Sigmoid colon (tissue), 7 donors: ENCODE data around the gene CYBA. TPM values are rescaled to one million over a fixed set of nuclear protein-coding genes. Genes with fewer than 3 reads are reported as not detected.

ENCODE experiments used
- DNase-seq: peaks from one replicate; pipeline ENCODE4 v3.0.0-alpha.2; 2019
- H3K27ac ChIP-seq, 4 donors: fragments of 200-600 bp; sonication (generic); one replicate each; pipeline ENCODE4 v1.5.1; 2016 to 2019; ENCODE audit warnings: mild to moderate bottlenecking in 1 of 4
- H3K27me3 ChIP-seq, 3 donors: fragments of 200-600 bp; sonication (generic); one replicate each; pipeline ENCODE4 v1.5.1; 2019; ENCODE audit warnings: mild to moderate bottlenecking in 1 of 3
- H3K36me3 ChIP-seq, 4 donors: fragments of 200-600 bp; sonication (generic); one replicate each; pipeline ENCODE4 v1.5.1; 2016 to 2019
- H3K4me1 ChIP-seq, 4 donors: fragments of 200-600 bp; sonication (generic); one replicate each; pipeline ENCODE4 v1.5.1; 2017 to 2019
- H3K4me3 ChIP-seq, 4 donors: fragments of 200-600 bp; sonication (generic); one replicate each; pipeline ENCODE4 v1.5.1; 2017 to 2019; ENCODE audit warnings: mild to moderate bottlenecking in 2 of 4, moderate library complexity in 1 of 4
- H3K9me3 ChIP-seq, 4 donors: fragments of 200-600 bp in 3 of 4; sonication (generic) in 3 of 4; one replicate each; pipeline versions ENCODE4 v1.5.1 to v1.6.1; 2013 to 2019
- CTCF ChIP-seq, 4 experiments: fragments of 450-650 bp in 3 of 4; fragments of 200-600 bp in 1 of 4; IDR thresholded peaks; one replicate each; pipeline ENCODE4 v1.5.1; 2016 to 2019; ENCODE audit warnings: antibody characterized with exemption in 4 of 4, mild to moderate bottlenecking in 3 of 4, moderate library complexity in 2 of 4
- EP300 ChIP-seq, 4 donors: sonication (generic); formaldehyde crosslinking; IDR thresholded peaks; one replicate each; pipeline ENCODE4 v1.6.1; 2017; ENCODE audit warnings: antibody characterized with exemption in 4 of 4
- POLR2A ChIP-seq, 2 donors: fragments of 450-650 bp; IDR thresholded peaks; one replicate each; pipeline ENCODE4 v1.6.1; 2016; ENCODE audit warnings: antibody characterized with exemption in 2 of 2, mild to moderate bottlenecking in 2 of 2, moderate library complexity in 2 of 2
- POLR2AphosphoS5 ChIP-seq, 4 donors: sonication (generic); formaldehyde crosslinking; IDR thresholded peaks; one replicate each; pipeline ENCODE4 v1.6.1; 2017; ENCODE audit warnings: antibody characterized with exemption in 4 of 4
- WGBS, 2 donors: extraction: QIAGEN DNeasy Blood & Tissue Kit; methylation state at CpG; one replicate each; pipeline ENCODE4 v1.1.7; 2013; 5-methylcytosine and 5-hydroxymethylcytosine counted together
- intact Hi-C: fragments of 100-400 bp; cut with DNase I; formaldehyde crosslinking; loops from one replicate; pipeline ENCODE4 v1.15.1; 2023
- polyA plus RNA-seq, 3 donors: library from polyadenylated mRNA; stranded (reverse); fragments of 200-250 nt; gene quantifications; one replicate each; pipeline ENCODE4 v1.2.3, GENCODE V29; 2013
- total RNA-seq, 4 donors: library from RNA; depleted of rRNA; stranded (reverse); fragments of >200 nt; gene quantifications; one replicate each; pipeline ENCODE4 v1.1.0, GENCODE V29; 2016
- donor health status: healthy with polysubstance abuse.
- donor health status: Bipolar disorder and iron deficiency.
- donor health status: healthy.

Gene CYBA
- total and polyA plus RNA-seq, 7 donors: 63.1 to 429 (median 124) TPM

DNA sequence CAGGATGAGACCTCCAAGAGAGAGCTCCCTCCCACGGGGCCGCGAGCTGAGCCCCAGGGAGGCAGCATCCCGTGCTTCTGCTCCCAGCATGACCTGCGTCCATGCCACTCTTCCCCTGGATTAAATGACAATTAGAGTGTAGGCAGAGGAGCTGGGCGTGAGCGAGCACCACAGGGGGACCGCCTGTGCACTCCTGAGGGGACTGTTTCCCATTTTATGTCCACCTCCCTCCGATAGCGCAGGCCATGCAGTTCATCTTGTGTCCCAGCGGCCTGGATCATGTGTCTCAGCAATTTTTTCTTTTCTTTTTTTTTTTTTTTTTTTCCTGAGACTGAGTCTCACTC is 18.3 kb downstream of the CYBA start:
- peaks cover 0 to 18% (median 15%) of the 10 kb centered on the region in 4 donors for H3K4me1 ChIP-seq
- H3K27ac ChIP-seq: no peak overlapping the region
- H3K36me3 ChIP-seq: peaks cover 22 to 55% (median 44%) of the 10 kb centered on the region in 4 donors
- 95 to 96% methylated on average over 11 of the region's 11 CpGs for WGBS, 2 donors
- TF ChIP-seq EP300 (IDR thresholded peaks at IDR 0.05) (no peak), CTCF (IDR thresholded peaks at IDR 0.05) (no peak), POLR2AphosphoS5 (IDR thresholded peaks at IDR 0.05) (no peak), POLR2A (IDR thresholded peaks at IDR 0.05) (no peak)
- no peak overlapping the region for H3K4me3 ChIP-seq
- H3K9me3 ChIP-seq: no peaks in the 10 kb centered on the region
- peaks cover 4 to 42% (median 35%) of the 10 kb centered on the region in 3 donors for H3K27me3 ChIP-seq
- no peak for DNase-seq
- intact Hi-C loops: no loop called here

DNA sequence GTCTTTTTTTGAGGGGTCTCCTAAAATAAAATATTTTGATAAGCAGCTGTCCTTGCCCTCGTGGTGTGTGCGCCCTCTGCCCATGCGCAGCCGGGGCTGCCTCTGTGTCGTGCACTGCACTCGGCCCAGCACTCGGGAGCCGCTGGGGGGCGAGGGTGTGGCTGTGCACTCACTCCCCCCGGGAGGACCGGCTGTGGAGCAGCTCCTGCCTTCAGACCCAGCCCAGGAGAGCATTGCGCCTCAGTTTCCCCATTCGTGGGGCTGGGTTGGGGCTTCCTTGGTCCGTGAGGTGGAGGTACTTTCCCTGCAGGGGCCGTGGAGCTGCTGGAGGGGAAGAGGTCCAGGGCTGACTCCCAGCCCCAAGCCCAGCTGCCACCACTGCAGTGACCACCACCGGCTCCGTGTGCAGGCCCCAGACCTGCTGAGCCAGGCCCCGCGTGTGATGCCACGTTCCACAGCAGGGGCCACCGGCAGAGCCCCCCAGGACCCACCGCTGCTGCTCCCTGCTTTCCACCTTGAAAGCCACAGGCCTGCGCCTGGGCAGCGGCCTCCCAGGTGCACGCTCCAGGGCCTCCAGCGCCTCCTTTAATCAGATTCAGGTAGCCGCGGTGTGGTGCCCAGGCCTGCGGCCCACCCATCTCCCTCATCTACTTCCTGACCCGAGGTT is 18.8 kb downstream of the CYBA start:
- no peak for DNase-seq
- intact Hi-C loops: no loop called here
- peaks cover 27 to 60% (median 48%) of the 10 kb centered on the region in 4 donors for H3K36me3 ChIP-seq

DNA sequence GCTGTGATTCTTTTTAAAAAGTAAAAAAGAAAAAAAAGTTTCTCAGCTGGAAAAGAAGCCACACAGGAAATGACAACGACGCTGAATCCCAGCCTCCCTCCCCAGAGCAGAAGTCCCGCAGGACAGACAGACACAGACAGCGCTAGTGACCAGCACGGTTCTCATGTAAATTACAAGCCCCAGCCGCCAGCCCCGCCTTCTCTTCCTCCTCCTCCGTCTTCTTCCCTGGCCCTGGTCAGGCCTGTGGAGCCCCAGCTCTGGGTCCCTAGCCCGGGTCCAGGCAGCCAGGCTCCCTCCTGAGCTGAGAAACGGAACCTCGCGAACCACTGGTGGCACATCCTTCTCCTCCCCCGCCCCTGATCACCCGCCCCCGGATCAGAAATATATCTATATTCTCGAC is 19.5 kb downstream of the CYBA start:
- peaks cover 28 to 67% (median 53%) of the 10 kb centered on the region in 4 donors for H3K36me3 ChIP-seq
- 82 to 84% methylated on average over 16 of the region's 16 CpGs for WGBS, 2 donors

More for the DNA sequence above, 18.8 kb downstream of the CYBA start:
- no peaks in the 10 kb centered on the region for H3K9me3 ChIP-seq
- H3K4me1 ChIP-seq: peaks cover 0 to 18% (median 15%) of the 10 kb centered on the region in 4 donors
- no peak overlapping the region for H3K27ac ChIP-seq
- peaks cover 4 to 39% (median 34%) of the 10 kb centered on the region in 3 donors for H3K27me3 ChIP-seq
- no peak overlapping the region for H3K4me3 ChIP-seq
- TF ChIP-seq EP300 (IDR thresholded peaks at IDR 0.05) (no peak), CTCF (IDR thresholded peaks at IDR 0.05) (no peak)
- 92 to 94% methylated on average over 30 of the region's 30 CpGs for WGBS, 2 donors

GRCh38 chr16:88630941-88631340 is 19.9 kb downstream of the CYBA start:
- WGBS, 2 donors: 95% methylated on average over 23 of the region's 23 CpGs
- intact Hi-C loops: no loop called here
- no peak for TF ChIP-seq EP300 (IDR thresholded peaks at IDR 0.05)
- TF ChIP-seq CTCF (IDR thresholded peaks at IDR 0.05): no peak
- no peak for TF ChIP-seq POLR2A (IDR thresholded peaks at IDR 0.05)
- TF ChIP-seq POLR2AphosphoS5 (IDR thresholded peaks at IDR 0.05): no peak

More for the DNA sequence above, 19.5 kb downstream of the CYBA start:
- no peak overlapping the region for H3K4me3 ChIP-seq
- H3K27ac ChIP-seq: no peak overlapping the region
- H3K9me3 ChIP-seq: no peaks in the 10 kb centered on the region
- intact Hi-C loops: no loop called here
- peaks cover 0 to 18% (median 15%) of the 10 kb centered on the region in 4 donors for H3K4me1 ChIP-seq
- peaks cover under 1 to 32% (median 28%) of the 10 kb centered on the region in 3 donors for H3K27me3 ChIP-seq
- no peak for DNase-seq
- no peak for TF ChIP-seq POLR2A (IDR thresholded peaks at IDR 0.05)
- no peak for TF ChIP-seq EP300 (IDR thresholded peaks at IDR 0.05)
- TF ChIP-seq POLR2AphosphoS5 (IDR thresholded peaks at IDR 0.05): no peak
- TF ChIP-seq CTCF (IDR thresholded peaks at IDR 0.05): no peak

More at GRCh38 chr16:88630941-88631340, 19.9 kb downstream of the CYBA start:
- Histone ChIP-seq H3K9me3 (no peaks in the 10 kb centered on the region), H3K27me3 (peaks cover 0 to 28% (median 24%) of the 10 kb centered on the region in 3 donors), H3K4me3 (no peak overlapping the region), H3K36me3 (peaks cover 28 to 71% (median 53%) of the 10 kb centered on the region in 4 donors), H3K4me1 (peaks cover 0 to 18% (median 15%) of the 10 kb centered on the region in 4 donors), H3K27ac (no peak overlapping the region)
- no peak for DNase-seq
